ENCODE data around the gene NPPA.

DNA sequence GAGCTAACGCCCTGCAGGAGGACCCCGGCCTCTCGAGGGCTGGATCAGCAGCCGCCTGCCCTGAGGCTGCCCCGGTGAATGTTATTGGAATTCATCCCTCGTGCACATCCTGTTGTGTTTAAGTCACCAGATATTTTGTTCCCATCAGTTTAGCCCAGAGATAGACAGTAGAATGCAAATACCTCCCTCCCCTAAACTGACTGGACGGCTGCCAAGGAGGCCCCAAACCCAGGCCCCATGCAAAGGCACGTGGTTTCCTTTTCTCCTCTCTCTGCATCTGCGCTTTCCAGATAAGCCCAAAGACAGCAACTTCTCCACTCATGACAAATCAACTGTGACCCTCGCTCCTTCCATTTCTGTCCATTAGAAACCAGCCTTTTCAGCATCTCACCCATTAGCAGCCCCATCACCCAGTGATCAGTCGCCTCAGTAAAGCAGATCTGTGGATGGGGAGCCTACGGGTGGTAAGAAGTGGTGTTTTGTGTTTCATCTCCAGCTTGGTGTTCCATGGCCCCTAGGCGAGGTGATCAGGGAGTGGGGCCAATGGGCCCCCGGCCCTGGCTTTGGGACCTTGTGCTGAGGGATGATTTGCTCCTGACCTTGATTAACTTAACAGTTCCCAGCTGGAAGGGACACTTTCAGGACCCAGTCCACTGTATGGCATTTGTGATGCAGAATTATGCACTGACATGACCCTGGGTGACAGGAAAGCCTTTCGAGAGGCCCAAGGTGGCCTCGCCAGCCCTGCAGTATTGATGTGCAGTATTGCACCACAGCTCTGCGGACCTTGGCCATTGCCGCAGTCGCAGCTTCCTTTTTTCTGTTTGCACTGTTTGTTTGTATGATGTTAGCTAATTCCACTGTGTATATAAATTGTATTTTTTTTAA, 5.2 kb downstream of the NPPA start:
- TF ChIP-seq EP300 (IDR thresholded peaks at IDR 0.05): no peak
- no peak for TF ChIP-seq CTCF (IDR thresholded peaks at IDR 0.05)
- no peak for TF ChIP-seq POLR2AphosphoS5 (IDR thresholded peaks at IDR 0.05)
- TF ChIP-seq POLR2A (IDR thresholded peaks at IDR 0.05): no peak

Data from stomach (tissue), 4 donors.